Measurements from ENCODE around the gene BRD7.

The BRD7 gene

DNA sequence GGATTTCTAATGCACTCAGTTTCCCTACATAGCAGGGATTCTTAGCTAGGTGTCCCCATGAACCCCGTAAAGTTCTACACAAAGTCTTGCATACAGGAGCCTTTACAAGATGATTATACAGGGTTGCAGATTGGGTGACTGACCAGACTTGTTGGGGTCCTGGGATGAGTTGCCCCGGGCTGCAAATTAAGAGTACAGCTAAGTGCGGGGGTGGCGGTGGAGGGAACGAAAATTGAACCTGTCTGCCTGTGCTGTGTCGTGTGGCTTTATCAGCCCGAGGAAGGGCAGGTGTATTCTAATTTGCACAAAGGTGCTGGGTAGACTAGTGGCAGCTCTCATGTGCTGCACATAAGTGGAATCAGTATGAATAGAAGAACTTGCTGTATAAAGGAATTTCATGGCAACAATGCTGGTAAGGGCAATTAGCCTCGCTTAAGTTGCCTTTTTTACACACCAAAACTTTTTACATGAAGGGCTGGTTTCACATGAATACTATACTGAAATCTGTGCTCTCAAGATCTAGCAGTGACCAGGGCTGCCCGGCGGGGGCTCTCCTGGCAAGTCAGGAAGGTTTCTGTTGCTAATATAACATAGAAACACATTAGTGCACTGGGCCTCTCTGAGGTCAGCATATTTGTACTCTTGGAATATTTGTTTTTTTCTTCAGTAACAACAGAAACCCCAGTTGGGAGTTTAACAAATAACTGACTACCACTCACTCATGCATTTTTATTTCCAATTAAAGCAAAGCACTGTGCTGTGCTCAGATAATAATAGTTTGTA lies 51.7 kb downstream of the BRD7 start:
- ChIA-PET POLR2A (no interaction called here), CTCF (interaction anchor here (1.0 to 3.0 kb wide), 2 partner anchors 10 to 103 kb away, joined by 3 to 14 read pairs; no protein-coding TSS in a partner anchor)
- Histone ChIP-seq H3K4me1 (ENCODE audit: control insufficient read depth, insufficient read depth, low read length) (no peaks in the 10 kb centered on the region), H3K36me3 (ENCODE audit: control insufficient read depth in 2 of 2, insufficient read depth in 1 of 2, low read length in 2 of 2) (peaks cover 10 to 99% of the 10 kb centered on the region in 2 experiments), H3K4me3 (ENCODE audit: low read depth, low read length) (no peak overlapping the region), H3K27ac (ENCODE audit: extremely low read depth, low read depth, low read length) (no peak overlapping the region), H3K9me3 (ENCODE audit: control insufficient read depth, insufficient read depth, low read depth, low read length) (no peaks in the 10 kb centered on the region)
- no peak for TF ChIP-seq ZSCAN23 (tag by site-specific recombination; IDR thresholded peaks at IDR 0.05)
- TF ChIP-seq, protein P1, sequence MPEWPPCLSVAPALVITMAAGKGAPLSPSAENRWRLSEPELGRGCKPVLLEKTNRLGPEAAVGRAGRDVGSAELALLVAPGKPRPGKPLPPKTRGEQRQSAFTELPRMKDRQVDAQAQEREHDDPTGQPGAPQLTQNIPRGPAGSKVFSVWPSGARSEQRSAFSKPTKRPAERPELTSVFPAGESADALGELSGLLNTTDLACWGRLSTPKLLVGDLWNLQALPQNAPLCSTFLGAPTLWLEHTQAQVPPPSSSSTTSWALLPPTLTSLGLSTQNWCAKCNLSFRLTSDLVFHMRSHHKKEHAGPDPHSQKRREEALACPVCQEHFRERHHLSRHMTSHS (tag by site-specific recombination; IDR thresholded peaks at IDR 0.05) = no peak
- TF ChIP-seq, protein P2, sequence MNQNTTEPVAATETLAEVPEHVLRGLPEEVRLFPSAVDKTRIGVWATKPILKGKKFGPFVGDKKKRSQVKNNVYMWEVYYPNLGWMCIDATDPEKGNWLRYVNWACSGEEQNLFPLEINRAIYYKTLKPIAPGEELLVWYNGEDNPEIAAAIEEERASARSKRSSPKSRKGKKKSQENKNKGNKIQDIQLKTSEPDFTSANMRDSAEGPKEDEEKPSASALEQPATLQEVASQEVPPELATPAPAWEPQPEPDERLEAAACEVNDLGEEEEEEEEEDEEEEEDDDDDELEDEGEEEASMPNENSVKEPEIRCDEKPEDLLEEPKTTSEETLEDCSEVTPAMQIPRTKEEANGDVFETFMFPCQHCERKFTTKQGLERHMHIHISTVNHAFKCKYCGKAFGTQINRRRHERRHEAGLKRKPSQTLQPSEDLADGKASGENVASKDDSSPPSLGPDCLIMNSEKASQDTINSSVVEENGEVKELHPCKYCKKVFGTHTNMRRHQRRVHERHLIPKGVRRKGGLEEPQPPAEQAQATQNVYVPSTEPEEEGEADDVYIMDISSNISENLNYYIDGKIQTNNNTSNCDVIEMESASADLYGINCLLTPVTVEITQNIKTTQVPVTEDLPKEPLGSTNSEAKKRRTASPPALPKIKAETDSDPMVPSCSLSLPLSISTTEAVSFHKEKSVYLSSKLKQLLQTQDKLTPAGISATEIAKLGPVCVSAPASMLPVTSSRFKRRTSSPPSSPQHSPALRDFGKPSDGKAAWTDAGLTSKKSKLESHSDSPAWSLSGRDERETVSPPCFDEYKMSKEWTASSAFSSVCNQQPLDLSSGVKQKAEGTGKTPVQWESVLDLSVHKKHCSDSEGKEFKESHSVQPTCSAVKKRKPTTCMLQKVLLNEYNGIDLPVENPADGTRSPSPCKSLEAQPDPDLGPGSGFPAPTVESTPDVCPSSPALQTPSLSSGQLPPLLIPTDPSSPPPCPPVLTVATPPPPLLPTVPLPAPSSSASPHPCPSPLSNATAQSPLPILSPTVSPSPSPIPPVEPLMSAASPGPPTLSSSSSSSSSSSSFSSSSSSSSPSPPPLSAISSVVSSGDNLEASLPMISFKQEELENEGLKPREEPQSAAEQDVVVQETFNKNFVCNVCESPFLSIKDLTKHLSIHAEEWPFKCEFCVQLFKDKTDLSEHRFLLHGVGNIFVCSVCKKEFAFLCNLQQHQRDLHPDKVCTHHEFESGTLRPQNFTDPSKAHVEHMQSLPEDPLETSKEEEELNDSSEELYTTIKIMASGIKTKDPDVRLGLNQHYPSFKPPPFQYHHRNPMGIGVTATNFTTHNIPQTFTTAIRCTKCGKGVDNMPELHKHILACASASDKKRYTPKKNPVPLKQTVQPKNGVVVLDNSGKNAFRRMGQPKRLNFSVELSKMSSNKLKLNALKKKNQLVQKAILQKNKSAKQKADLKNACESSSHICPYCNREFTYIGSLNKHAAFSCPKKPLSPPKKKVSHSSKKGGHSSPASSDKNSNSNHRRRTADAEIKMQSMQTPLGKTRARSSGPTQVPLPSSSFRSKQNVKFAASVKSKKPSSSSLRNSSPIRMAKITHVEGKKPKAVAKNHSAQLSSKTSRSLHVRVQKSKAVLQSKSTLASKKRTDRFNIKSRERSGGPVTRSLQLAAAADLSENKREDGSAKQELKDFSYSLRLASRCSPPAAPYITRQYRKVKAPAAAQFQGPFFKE (tag by site-specific recombination; IDR thresholded peaks at IDR 0.05; ENCODE audit: borderline replicate concordance) = no peak
- no peak for TF ChIP-seq ZNF561 (tag by site-specific recombination; IDR thresholded peaks at IDR 0.05; ENCODE audit: borderline replicate concordance)
- no peak for TF ChIP-seq SP2 (tag by site-specific recombination; IDR thresholded peaks at IDR 0.05)
- no peak for TF ChIP-seq ZNF837 (tag by site-specific recombination; IDR thresholded peaks at IDR 0.05)
- TF ChIP-seq ZFHX2 (tag by site-specific recombination; conservative IDR thresholded peaks at IDR 0.05) = no peak
- no peak for TF ChIP-seq ZNF521 (tag by site-specific recombination; IDR thresholded peaks at IDR 0.05)

DNA sequence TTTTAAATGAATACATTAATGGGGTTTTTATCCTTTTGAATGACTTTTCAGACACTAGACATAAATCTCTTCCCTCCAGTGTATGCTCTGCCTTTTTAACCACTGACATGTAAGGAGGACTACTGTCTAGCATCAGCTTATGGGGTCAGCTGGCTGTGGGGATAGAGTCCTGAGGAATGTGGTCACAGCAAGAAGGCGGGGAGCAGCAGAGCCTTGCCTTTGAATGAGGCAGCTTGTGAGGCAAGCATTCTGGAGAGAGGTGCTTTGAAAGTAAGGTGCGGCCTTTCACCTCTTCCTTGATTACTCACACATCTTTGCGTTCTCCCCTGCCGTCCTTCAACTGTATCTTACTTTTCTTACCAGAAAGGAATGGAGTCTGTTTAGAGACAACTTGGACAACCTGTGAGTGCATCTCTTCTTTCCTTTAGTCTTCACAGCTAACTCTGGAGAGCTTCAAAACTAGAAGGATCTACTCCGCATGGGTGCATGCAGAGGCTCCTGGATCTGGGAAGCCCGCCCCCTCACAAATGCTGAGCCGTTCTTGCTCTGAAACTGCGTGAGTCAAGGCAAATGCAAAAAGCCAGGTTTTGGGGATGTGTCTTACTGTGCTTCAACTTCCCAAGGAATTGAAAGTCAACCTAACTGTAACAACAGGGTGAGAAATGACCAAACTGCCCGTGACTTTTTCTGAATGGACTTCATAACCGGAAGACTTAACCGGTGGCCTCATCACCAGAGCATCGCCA lies 52.5 kb downstream of the BRD7 start:
- POLR2A ChIA-PET = no interaction called here
- CTCF ChIA-PET = interaction anchor here (1.0 to 3.0 kb wide), 2 partner anchors 11 to 102 kb away, joined by 3 to 14 read pairs; no protein-coding TSS in a partner anchor
- Histone ChIP-seq H3K36me3 (ENCODE audit: control insufficient read depth in 2 of 2, insufficient read depth in 1 of 2, low read length in 2 of 2) (peaks cover 3 to 95% of the 10 kb centered on the region in 2 experiments), H3K4me1 (ENCODE audit: control insufficient read depth, insufficient read depth, low read length) (no peaks in the 10 kb centered on the region), H3K4me3 (ENCODE audit: low read depth, low read length) (no peak overlapping the region), H3K9me3 (ENCODE audit: control insufficient read depth, insufficient read depth, low read depth, low read length) (no peaks in the 10 kb centered on the region), H3K27ac (ENCODE audit: extremely low read depth, low read depth, low read length) (no peak overlapping the region)
- TF ChIP-seq ZNF830 (tag by site-specific recombination; IDR thresholded peaks at IDR 0.05; ENCODE audit: low read depth) (no peak), ZNF558 (tag by site-specific recombination; IDR thresholded peaks at IDR 0.05) (no peak), ZNF394 (tag by site-specific recombination; IDR thresholded peaks at IDR 0.05; ENCODE audit: borderline replicate concordance) (no peak), ZNF10 (tag by site-specific recombination; IDR thresholded peaks at IDR 0.05) (no peak), ZNF426 (tag by site-specific recombination; IDR thresholded peaks at IDR 0.05) (no peak), ZNF274 (IDR thresholded peaks at IDR 0.05; ENCODE audit: low read length) (no peak), ZNF274 (tag by site-specific recombination; IDR thresholded peaks at IDR 0.05; ENCODE audit: borderline replicate concordance) (no peak), ZBTB1 (tag by site-specific recombination; IDR thresholded peaks at IDR 0.05) (no peak), ZNF621 (tag by site-specific recombination; IDR thresholded peaks at IDR 0.05) (no peak), ZNF223 (tag by site-specific recombination; IDR thresholded peaks at IDR 0.05) (no peak), ZNF37A (tag by site-specific recombination; IDR thresholded peaks at IDR 0.05) (no peak), ZNF23 (tag by site-specific recombination; IDR thresholded peaks at IDR 0.05; ENCODE audit: borderline replicate concordance) (no peak), ZNF48 (tag by site-specific recombination; IDR thresholded peaks at IDR 0.05) (no peak), RBAK (tag by site-specific recombination; IDR thresholded peaks at IDR 0.05) (no peak), ZNF785 (tag by site-specific recombination; IDR thresholded peaks at IDR 0.05) (no peak)
- TF ChIP-seq, protein P3, sequence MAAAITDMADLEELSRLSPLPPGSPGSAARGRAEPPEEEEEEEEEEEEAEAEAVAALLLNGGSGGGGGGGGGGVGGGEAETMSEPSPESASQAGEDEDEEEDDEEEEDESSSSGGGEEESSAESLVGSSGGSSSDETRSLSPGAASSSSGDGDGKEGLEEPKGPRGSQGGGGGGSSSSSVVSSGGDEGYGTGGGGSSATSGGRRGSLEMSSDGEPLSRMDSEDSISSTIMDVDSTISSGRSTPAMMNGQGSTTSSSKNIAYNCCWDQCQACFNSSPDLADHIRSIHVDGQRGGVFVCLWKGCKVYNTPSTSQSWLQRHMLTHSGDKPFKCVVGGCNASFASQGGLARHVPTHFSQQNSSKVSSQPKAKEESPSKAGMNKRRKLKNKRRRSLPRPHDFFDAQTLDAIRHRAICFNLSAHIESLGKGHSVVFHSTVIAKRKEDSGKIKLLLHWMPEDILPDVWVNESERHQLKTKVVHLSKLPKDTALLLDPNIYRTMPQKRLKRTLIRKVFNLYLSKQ (tag by site-specific recombination; IDR thresholded peaks at IDR 0.05; ENCODE audit: borderline replicate concordance) = no peak
- TF ChIP-seq, protein P4, sequence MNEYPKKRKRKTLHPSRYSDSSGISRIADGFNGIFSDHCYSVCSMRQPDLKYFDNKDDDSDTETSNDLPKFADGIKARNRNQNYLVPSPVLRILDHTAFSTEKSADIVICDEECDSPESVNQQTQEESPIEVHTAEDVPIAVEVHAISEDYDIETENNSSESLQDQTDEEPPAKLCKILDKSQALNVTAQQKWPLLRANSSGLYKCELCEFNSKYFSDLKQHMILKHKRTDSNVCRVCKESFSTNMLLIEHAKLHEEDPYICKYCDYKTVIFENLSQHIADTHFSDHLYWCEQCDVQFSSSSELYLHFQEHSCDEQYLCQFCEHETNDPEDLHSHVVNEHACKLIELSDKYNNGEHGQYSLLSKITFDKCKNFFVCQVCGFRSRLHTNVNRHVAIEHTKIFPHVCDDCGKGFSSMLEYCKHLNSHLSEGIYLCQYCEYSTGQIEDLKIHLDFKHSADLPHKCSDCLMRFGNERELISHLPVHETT (tag by site-specific recombination; IDR thresholded peaks at IDR 0.05) = no peak

All from HEK293 (cell line).